GM21723 (cell line): Measurements from ENCODE around the gene LARGE2.

ENCODE experiments used
- ATAC-seq: cut with Tn5 transposase; IDR thresholded peaks from one replicate; pipeline ENCODE4 v1.9.1; 2021; ENCODE audit warnings: mild to moderate bottlenecking, moderate library complexity; ENCODE audit not compliant: unreplicated experiment

The LARGE2 gene

DNA sequence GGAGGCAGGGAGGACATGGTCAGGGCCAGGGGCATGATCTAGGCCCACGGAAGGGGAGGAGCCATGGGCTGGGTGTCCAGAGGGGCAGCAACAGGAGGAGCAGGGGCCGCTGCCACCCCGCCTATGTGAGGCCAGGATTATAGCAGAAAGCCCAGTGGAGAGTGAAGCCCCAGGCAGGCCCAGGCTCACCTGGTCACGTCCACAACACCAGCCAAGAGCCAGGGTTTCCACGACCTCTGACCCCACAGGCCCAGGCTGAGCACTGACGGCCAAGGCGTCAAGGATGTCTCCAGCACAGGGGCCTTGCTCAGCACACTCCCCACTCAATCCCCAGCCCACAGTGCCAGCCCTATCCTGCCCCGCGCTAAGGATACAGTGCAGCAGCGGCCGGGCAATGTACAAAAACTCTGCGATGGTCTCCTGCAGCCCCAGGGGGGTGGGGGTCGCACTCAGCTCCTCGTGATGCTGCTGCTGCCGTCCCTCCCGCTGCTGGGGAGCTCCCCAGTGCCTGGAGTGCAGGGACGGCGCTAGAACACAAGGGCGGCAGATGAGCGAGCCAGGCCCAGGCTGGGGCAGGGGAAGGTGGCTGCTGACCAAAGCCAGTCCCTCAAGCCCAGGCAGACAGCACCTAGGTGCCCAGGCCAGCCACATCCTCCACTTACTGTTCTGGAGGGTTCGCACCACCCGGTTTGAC is 8.4 kb upstream of the LARGE2 start:
- ATAC-seq, result no peak

DNA sequence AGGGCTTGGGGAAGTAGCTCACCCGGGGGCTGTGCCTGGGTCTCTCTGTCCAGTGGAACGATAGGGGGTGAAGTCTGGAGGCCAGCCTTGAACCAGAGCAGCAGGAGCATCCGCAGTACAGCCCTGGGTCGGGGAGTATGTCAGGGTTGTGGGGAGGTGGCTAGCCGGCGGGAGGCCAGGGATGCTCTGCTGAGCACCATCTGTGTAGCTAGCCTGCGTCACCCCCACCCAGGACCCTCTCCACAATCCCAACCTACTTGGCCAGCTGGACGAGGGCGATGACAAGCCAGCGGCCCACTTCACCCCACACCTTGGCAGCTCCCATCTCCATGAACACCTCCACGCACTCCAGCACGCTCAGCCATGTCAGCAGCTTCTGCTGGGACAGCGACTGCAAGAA is 7.0 kb upstream of the LARGE2 start:
- ATAC-seq, result no peak

DNA sequence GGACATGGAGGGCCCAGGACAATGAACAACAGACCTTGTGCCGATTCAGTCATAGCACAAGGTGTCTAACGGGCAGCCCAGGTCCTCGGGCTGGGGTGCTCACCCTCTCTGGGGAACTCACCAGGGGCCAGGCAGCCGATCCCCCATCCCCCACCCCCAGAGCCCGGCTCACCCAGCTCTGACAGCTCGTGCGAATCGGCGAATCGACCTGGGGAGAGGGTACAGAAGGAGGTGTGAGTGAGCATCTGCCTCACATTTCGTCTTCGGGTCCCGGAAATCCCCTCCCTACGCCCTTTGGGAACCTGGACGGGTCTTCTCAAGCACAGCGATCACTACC is 5.2 kb upstream of the LARGE2 start:
- peak; percentile 3 for ATAC-seq

DNA sequence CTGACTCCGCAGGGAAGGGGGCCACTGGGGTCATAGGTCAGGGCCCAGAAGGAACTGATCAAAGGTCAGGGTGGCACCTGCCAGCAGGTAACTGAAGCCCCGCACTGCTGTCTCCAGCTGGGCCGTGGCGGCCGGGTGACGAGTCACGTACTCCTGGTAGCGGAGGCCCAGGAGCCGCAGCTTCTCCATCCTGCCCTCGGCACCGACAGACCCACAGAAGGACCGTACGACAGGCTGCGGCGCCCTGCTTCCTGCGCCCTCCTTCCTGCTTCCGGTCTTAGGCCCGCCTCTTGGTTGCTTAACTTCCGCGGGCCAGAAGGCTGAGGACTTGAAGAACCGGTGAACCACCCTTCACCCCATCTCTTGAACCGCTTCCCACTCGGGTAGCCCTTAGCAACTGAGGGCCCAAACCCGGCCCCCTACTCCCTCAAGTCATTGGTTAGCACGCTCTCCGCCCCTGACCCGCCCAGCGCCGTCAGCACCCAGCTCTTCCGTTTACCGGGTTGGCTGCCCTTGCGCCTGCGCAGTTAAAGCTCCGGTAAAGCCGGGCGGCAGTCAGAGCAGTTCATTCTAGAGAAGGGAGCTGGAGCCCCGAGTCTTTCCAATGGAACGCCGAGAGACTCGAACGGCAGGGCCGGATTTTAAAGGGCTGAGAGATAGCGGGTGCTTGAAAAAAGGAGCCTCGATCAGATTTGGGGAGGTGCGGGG is 4.7 kb upstream of the LARGE2 start, which contains the start of gene PEX16:
Gene PEX16, minus strand, starts transcription at position 255 of the 708 bp plus-strand sequence. Its CDS starts 66 bp downstream, at position 189.
- peak; percentile 89 for ATAC-seq

- peak; percentile 37 for ATAC-seq
Observed at GRCh38 chr11:45918331-45918941, 4.0 kb upstream of the LARGE2 start.

- ATAC-seq, result no peak
Observed at GRCh38 chr11:45918962-45919675, 3.3 kb upstream of the LARGE2 start.

DNA sequence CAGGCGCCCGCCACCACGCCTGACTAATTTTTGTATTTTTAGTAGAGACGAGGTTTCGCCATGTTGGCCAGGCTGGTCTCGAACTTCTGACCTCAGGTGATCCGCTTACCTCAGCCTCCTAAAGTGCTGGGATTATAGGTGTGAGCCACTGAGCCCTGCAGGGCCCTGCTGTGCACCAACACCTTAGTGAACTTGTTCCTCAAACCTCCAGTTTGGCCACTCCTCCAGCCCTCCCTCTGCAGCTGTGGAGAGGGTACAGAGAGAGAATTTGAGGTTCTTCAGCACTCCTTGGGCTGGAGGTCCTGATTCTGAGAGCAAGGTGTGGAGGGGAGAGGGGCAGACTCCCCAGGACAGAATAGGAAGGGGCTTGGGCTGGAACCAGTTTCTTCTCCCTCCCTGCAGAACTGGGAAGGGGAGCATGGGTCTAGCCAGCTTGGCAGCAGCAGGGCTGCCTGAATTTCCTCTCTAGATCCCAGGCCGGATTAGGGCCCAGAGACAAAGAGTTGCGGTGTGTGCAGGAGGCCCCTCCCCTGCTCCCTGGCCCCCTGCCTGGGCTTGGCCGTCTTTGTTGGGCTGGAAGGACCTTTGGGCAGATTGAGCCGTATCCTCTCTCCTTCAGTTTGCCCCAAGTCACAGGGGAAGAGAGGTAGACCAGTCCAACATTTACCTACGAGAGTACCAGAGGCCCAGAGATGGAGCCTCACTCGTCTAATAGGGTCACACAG is 2.5 kb upstream of the LARGE2 start:
- ATAC-seq, result no peak

GRCh38 chr11:45920531-45921477 is 1.7 kb upstream of the LARGE2 start:
- no peak for ATAC-seq

DNA sequence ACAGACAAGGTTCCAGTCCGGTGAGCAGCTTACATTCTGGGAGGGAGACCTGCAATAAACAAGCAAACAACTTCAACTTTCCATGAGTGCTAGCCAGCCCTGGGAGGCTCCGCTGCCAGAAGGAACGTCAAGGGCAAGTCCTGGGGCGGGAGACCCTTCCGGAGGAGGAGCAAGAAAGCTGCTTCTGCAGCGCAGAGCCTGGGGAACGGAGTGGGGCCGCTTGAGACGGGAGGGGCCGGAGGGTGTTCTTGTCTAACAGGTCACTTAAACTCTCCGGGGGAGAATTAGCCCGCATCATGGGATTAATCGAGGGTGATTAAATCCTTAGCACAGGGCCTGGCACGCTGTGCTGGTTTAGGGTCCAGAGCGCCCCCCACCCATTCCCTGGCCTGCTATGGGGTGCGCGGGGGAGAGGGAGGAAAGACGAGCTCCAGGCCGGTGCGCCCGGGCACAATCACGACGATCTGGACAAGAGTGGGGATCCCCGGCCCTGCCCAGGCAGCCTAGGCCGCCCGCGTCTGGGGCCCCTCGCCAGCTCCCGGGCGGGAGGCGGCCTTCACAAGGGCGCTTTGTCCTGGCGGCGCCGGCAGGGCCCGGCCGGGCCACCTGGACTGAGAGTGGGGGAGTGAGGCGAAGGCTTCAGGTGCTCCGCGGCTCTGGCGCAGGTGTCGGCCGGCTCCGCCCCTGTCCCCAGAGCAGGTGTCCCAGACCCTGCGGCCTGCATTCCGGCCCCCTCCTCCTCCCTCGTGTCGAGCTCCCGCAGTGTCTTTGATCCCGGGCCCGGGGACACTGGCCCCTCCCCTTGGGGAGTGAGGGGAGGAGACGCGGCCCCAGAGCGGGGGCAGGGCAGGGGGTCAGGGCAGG is 663 bp upstream of the LARGE2 start:
- ATAC-seq, result no peak

GRCh38 chr11:45924036-45924915 is 1.8 kb downstream of the LARGE2 start:
- ATAC-seq, result no peak

DNA sequence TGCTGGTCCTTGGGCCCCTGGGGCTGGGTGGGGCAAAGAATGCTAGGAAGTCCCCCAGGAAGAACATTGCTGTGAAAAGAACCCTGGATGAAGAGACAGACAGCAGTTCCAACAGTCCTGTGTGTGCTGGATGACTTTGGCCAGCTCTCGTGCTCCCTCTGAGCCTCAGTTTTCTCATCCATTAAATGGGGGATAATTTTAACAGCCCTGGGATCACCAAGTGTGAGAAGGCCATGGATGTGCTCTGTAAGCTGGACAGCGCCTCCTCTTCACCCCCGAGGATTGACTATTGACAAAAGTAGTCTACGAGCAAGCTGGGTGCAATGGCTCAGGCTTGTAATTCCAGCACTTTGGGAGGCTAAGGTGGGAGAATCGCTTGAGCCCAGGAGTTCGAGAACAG is 2.5 kb downstream of the LARGE2 start:
- no peak for ATAC-seq

- ATAC-seq, result no peak
Observed at GRCh38 chr11:45925550-45925949, 3.1 kb downstream of the LARGE2 start.

DNA sequence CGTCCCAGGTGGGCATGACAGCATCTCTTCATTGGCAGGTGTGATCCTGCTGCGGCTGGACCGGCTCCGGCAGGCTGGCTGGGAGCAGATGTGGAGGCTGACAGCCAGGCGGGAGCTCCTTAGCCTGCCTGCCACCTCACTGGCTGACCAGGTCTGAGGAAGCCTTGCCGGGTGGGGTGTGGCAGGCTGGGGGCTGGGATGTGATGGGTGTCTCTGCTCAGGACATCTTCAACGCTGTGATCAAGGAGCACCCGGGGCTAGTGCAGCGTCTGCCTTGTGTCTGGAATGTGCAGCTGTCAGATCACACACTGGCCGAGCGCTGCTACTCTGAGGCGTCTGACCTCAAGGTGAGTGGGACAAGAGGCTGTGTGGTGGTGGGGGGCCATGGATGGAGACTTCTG is 3.5 kb downstream of the LARGE2 start:
- no peak for ATAC-seq

DNA sequence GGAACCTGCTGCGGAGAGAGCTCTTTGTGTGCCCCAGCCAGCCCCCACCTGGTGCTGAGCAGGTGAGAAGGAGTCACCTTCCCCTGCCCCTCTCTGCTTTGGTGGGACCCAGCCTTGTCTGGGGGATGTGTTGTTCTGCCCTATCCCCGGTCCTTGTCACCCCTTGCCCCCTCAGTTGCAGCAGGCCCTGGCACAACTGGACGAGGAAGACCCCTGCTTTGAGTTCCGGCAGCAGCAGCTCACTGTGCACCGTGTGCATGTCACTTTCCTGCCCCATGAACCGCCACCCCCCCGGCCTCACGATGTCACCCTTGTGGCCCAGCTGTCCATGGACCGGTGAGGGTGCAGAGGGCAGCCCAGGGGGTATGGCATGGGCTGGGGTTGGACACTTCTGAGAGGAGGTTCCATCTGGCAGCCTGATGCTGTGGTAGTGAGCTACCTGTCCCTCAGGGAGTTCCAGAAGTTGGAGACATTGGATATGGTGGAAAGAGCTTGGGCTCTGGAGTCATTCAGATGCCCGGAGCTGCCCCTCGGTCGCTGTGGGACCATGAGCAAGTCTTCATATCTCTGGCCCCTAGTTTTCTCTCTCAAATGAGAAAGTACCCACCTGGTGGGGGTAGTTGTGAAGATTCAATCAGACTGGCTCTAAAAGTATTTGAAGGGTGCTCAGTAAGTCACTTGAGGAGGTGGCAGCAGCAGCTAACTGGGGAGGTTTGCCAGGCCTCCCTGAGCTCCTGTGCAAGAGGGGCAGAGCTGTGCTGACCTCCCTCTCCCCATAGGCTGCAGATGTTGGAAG is 4.3 kb downstream of the LARGE2 start:
- no peak for ATAC-seq

DNA sequence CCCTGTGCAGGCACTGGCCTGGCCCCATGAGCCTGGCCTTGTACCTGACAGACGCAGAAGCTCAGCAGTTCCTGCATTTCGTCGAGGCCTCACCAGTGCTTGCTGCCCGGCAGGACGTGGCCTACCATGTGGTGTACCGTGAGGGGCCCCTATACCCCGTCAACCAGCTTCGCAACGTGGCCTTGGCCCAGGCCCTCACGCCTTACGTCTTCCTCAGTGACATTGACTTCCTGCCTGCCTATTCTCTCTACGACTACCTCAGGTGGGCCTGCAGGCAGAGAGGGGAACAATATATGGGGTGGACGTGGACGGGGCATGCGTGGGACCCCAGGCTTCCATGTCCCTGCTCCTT is 4.9 kb downstream of the LARGE2 start:
- no peak for ATAC-seq

GRCh38 chr11:45927684-45928413 is 5.4 kb downstream of the LARGE2 start:
- no peak for ATAC-seq
